ENCODE results near the gene RXYLT1.
A peak's percentile ranks its signal among the peaks of the same experiment; 100 is the strongest.
"Not testable (repeated sequence)": the region's sequence is repeated elsewhere in the genome, so short reads cannot be mapped to it uniquely, and the experiment has no call there.

RXYLT1 gene

DNA sequence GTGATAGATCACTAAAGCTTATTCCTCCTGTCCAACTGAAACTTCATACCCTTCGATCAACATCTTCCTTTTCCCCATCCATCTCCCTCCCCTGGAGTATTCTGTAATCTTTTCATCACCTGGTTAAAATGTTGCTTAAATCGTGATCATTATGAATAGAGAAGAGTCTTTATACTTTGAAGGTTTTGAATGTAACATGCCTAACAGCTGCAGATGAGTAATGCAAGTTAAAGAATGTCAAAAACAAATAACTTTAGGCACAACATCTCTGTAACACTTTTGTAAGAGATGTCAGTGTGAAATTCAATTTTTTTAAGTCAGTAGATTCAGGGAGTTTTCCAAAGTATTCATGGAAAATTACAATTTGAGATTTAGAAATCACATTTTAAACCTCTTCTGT lies 25.0 kb downstream of the RXYLT1 start:
- peak; percentile 21 for DNase-seq

DNA sequence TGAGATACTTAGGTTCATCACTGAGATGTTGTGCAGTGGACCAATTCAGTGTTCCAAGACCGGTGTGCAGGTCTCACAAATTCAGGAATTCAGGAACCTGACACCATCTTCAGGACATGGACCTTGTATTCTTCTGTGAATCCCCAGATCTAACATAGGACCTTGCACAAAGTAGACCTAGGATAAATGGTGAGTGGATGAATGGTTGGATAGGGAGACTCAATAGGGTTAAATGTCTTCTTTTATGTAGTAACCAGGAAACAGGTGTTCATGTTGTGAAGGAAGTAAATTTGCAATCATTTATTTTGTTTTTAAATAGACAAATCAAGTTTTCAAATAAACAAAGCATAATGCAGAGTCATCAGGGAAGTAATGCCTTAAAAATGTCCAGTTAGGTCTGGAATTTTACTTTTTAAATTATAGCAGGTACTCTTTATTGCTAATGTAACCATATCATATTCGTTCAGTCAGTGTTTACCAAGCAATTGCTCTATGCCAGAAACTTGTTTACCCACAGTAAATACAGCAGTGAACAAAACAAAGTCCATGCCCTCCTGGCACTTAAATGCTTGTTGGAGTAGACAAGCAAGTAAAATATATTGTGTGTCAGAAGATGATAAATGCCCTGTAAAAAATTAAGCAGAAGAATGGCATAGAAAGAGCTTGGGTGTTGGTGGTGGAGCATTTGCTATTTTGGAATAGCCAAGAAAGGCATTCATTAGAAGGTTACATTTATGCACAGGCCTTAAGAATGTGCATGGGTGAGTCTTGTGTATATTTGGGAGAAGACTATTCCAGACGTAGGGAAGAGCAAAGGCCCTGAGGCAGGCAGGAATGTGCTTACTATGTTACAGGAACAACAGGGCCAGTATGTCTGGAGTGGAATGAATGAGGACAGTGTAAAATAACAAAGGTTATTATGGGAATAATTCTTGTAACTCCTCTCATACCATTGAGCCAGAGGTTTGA lies 26.3 kb downstream of the RXYLT1 start:
- DNase-seq, result no peak

DNA sequence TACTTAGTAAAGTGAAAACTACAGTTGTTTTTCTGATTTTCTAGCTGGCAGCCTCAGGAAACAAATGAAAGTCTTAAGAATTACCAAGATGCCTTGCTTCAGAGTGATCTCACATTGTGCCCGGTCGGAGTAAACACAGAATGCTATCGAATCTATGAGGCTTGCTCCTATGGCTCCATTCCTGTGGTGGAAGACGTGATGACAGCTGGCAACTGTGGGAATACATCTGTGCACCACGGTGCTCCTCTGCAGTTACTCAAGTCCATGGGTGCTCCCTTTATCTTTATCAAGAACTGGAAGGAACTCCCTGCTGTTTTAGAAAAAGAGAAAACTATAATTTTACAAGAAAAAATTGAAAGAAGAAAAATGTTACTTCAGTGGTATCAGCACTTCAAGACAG lies 28.9 kb downstream of the RXYLT1 start:
- DNase-seq, result peak; percentile 21

DNA sequence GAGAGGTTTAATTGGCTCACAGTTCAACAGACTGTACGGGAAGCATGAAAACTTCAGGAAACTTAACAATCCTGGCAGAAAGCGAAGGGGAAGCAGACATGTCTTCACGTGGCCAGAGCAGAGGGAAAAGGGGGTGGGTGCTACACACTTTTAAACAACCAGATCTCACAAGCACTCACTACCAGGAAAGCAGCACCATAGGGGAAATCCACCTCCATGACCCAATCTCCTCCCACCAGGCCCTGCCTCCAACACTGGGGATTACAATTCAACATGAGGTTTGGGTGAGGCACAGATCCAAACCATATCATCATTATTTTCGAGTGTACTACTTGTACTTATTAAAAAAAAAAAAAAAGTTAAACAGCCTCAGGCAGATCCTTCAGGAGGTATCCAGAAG lies 29.9 kb downstream of the RXYLT1 start:
- DNase-seq, result no peak

DNA sequence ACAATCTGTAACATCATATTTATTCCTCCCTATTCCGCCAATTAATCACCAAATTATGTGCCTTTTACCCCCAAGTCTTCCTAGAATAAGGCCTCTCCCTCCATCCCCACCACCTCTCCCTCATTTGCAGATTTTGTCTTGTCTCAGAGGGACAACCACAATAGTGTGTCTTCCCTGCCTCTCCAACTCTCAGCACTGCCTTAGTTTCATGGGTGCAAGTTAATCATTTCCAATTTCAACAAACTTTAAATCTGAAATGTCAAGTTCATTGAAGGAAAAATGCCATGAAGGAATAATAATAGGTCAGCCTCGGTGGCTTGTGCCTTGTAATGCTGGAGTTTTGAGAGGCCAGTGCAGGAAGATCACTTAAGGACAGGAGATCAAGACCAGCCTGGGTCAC lies 31.6 kb downstream of the RXYLT1 start:
- DNase-seq, result no peak

DNA sequence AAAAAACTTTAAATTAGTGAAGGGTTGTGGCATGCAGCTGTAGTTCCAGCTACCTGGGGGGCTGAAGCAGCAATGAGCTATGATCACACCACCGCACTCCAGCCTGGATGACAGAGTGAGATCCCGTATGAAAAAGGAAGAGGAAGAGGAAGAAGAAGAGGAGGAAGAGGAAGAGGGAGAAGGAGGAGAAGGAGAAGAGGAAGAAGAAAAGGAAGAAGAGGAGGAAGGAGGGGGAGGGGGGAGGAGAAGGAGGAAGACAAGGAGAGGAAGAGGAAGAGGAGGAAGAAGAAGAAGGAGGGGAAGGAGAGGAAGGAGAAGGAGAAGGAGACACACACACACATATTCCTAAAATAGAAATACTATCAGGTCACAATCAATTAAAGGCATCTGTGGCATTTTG lies 32.0 kb downstream of the RXYLT1 start:
- DNase-seq, result no peak

DNA sequence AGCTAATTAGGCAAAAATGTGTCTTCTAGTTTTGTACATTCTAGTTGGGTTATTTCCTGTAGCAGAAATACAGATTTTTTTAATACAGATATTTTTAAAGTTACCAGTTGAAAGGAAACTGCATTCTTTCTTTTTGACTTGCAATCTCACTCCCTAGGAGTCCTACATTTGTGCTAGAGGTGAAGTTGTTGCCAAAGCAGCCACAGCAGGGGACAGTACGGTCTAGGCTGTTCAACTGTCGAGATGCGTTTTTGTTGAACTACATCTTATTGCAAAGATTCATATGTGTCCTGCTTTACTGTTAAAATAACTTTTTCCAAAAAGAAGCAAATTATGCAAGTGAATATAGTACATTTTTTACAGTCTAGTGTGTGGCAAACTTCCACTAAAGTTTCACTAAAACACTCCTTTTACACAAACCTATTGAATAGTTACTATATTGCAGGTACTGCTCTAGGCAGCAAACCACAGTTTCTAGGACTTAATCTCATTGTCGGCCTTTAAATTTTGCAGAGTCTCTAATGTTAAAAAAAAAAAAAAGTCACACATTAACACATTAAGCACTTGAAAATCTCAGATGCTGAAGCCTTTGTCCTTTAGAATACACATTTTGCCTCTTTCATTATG lies 34.5 kb downstream of the RXYLT1 start:
- DNase-seq, result peak; percentile 30

DNA sequence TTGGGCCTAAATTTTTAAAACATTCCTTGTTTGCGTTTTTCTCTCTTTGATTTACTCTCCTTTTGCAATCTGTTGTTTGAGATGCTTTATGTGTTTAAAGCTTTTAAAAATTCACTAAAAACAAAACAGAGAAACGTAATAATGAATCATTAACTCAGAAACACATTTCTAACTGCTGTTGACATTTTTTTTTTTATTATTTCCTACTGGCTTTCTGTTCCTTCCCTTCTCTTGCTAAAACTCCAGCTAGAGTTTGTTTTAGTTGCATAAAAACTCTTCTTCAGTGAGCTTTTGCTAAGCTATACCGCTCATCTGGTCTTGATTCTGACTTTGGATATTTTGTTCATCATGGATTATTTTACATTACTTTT lies 35.8 kb downstream of the RXYLT1 start:
- DNase-seq, result no peak

DNA sequence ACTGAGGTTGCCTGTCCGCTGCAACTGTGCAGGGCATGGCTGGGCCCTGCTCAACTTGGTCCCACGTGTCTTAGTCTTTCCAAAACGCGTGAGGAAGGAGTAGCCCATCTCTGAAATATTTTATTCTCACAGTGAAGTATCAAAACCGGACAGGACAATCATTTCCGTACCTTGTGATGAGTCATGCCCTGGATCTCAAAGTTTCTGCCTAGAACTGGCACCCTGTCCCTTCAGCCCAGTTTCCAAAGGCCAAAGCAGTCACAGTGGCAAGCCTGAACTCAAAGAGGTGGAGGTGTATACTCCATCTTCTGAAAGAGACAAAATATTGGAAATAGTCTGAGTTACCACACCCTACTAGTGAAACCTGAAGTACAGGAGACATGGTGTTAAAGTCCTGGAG lies 36.3 kb downstream of the RXYLT1 start:
- no peak for DNase-seq

DNA sequence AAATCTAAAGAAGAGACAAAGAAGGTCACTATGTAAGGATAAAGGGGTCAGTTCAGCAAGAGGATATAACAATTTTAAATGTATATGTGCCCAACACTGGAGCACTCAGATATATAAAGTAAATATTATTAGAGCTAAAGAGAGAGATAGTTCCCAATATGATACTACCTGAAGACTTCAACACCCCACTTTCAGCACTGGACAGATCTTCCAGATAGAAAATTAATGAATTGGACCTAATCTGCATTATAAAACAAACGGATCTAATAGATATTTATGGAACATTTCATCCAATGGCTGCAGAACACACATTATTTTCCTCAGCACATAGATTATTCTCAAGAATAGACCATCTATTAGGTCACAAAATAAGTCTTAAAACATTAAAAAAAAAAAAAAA lies 40.7 kb downstream of the RXYLT1 start:
- no peak for DNase-seq

DNA sequence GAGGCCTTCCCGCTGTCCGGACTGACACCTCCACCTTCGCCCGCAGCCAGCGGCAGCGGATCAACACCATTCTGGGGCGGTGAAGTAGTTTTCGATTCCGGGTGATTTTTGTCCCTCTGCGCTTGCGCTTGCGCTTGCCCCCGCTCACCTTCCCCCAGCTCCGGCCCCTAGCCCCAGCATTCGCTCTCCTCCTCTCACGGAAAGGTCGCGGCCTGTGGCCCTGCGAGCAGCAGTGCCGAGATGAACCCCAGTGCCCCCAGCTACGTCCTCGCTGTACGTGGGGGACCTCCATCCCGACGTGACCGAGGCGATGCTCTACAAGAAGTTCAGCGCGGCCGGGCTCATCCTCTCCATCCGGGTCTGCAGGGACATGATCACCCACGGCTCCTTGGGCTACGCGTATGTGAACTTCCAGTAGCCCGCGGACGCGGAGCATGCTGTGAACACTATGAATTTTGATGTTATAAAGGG lies 42.1 kb downstream of the RXYLT1 start:
- peak; percentile 47 for DNase-seq

DNA sequence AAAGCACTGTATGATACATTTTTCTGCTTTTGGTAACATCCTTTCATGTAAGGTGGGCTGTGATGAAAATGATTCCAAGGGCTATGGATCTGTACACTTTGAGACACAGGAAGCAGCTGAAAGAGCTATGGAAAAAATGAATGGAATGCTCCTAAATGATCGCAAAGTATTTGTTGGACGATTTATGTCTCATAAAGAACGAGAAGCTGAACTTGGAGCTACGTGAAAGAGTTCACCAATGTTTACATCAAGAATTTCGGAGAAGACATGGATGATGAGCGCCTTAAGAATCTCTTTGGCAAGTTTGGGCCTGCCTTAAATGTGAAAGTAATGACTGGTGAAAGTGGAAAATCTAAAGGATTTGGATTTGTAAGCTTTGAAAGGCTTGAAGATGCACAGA lies 42.6 kb downstream of the RXYLT1 start:
- peak; percentile 67 for DNase-seq

DNA sequence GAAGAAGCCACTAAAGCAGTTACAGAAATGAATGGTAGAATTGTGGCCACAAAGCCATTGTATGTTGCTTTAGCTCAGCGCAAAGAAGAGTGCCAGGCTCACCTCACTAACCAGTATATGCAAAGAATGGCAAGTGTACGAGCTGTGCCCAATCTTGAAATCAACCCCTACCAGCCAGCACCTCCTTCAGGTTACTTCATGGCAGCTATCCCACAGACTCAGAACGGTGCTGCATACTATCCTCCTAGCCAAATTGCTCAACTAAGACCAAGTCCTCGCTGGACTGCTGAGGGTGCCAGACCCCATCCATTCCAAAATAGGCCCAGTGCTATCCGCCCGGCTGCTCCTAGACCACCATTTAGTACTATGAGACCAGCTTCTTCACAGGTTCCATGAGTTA lies 43.3 kb downstream of the RXYLT1 start:
- DNase-seq, result no peak

DNA sequence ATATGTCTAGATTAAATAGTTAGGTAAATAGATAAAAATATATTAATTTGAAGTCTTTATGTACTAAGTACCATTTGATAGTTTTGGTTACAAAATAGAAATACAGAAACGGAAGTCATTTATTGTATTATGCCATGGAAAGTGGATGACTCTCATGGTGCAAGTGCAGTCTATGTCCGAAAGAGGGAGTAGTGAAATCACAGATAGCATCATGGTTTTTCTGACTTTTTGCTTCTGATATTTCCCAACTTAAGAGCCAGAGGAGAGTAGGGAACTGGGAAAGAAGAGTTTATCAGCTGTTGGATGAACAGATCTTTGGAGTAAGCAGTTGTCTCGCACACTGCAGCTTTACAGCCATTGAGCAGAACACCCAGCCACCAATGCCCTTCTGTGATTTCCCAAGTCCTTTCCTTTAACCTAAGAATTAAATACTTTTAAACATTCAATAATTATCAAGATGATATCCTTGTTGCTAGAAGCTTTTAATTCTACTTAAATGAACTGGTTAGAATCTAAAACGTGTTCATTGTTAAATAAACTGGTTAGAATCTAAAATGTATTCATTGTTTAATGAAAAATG lies 46.4 kb downstream of the RXYLT1 start:
- DNase-seq, result peak; percentile 62

DNA sequence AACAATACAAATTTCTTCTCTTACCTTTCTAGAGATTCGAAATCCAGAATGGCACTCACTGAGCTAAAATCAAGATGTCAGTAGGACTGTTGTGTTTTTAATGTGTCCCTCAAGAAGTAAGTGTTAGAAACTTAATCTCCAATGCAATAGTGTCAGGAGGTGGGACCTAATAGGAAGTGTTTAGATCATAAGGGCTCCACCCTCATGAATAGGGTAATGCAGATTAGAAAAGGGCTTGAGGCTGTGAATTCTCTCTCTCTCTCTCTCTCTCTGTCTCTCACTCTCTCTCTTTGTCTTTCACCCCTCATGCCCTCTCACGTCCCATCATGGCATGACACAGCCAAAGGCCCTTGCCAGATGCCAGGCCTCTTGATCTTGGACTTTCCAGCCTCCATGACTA lies 49.2 kb downstream of the RXYLT1 start:
- no peak for DNase-seq

DNA sequence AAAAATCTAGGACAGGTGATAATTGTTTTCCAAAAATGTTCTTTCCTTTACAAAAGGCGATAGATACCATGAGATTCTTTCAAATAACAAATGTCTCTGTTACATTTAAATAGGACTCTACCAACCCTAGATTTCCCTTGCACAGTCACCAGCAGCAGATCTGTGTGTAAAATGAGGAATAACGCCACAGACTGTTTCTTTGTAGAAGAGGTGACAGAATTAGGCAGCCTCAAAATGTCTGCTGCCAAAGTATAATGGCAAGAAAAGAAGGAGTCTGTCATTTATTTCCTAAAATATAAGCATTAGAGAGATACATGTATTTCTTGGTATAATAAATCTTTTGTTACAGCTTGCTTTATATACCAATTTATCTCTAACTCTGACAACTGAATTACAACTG lies 56.3 kb downstream of the RXYLT1 start:
- DNase-seq, result no peak

DNA sequence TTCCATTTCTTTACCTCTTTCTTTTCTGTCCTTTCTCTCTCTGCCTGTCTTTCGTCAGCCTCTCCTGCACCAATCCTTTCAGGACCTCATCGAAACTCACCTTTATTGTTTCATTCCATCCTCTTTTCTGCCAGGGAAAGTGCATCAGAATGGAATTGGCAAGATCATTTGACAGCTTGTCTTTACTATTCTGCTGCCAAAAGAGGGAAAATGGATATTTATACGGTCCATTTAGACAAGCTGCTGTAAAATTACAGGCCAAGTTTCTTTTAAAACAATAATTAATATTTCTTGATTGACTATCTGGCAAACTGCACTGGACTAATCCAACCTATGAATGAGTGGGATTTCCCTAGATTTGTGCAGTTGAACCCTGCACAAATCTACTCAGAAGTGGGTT lies 57.2 kb downstream of the RXYLT1 start:
- DNase-seq, result no peak

DNA sequence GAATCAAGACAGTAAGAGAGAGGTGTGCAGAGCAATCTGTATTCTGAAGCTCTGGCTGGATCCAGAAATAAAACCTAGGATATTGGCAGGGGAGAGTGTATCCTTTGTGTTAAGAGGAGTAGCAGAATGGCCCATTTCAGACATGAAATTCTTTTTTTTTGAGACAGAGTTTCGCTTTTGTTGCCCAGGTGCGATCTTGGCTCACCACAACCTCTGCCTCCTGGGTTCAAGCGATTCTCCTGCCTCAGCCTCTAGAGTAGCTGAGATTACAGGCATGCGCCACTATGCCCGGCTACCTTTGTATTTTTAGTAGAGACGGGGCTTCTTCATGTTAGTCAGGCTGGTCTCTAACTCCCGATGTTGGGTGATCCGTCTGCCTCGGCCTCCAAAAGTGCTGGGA lies 58.7 kb downstream of the RXYLT1 start:
- DNase-seq, result no peak

DNA sequence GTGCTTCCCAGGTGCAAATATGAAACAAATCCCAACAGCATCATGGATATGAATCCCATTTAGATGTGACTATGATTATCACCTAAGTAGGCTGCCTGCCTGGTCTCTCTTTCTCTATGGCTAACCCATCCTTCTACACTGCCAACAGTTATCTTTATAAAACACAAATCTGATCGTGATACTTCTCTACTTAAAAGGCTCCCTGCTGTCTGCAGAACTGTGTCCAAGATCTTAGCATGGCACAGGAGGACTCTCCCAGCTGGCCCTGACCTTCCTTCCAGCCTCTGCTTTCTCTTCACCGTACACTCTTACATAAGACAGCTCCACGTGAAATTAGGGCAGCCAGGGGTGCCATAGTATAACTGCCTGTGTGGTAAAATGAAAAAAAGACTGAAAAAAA lies 61.3 kb downstream of the RXYLT1 start:
- DNase-seq, result no peak

DNA sequence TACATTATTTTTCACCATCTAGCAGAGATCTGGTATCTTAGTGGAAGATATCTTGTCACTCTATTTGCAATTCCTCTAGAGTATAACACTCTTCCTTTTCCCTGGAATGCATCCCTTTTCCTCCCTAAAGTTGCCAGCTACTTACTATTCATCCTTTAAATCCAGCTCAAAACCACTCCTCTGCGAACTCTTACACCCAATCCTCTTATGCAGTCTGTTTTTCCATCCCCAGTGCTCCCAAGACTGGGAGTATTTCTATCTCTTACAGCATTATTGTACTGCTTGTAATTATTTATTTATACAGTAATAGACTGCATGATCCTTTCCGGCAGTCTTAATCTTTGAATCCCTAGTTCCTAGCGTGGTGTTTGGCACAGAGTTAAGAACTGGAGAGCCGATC lies 61.9 kb downstream of the RXYLT1 start:
- no peak for DNase-seq

DNA sequence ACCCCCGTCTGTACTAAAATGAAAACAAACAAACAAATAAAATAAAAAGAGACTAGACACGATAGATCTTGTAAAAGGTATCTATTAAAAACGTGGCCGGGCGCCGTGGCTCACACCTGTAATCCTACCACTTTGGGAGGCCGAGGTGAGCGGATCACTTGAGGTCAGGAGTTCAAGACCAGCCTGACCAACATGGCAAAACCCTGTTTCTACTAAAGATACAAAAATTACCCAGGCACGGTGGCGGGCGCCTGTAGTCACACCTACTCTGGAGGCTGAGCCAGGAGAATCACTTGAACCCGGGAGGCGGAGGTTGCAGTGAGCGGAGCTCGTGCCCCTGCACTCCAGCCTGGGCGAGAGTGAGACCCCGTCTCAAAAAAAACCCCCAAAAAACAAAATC lies 63.0 kb downstream of the RXYLT1 start:
- not testable (repeated sequence) for DNase-seq

DNA sequence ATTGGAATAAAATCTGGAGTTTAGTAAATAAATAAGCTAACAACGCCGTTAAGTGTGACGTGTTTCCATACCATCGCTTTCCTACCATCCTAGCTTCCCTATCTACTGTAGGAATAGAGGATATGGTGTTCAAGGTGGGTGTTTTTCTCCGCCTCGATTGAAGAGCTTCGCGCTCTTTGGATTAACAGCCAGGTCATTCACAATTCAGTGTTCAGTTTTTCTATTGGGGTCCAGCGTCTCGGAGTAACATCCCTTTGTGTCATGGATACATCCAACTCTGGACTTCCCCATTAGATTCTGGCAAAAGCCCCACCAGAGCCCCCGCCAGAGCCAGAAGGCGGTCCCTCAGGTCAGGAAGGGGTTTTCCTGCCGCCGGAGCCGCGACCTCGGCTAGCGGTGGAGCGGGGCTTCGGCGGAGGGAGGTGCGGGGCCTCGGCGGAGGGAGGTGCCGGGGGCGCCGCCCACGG lies 63.6 kb downstream of the RXYLT1 start:
- no peak for DNase-seq

DNA sequence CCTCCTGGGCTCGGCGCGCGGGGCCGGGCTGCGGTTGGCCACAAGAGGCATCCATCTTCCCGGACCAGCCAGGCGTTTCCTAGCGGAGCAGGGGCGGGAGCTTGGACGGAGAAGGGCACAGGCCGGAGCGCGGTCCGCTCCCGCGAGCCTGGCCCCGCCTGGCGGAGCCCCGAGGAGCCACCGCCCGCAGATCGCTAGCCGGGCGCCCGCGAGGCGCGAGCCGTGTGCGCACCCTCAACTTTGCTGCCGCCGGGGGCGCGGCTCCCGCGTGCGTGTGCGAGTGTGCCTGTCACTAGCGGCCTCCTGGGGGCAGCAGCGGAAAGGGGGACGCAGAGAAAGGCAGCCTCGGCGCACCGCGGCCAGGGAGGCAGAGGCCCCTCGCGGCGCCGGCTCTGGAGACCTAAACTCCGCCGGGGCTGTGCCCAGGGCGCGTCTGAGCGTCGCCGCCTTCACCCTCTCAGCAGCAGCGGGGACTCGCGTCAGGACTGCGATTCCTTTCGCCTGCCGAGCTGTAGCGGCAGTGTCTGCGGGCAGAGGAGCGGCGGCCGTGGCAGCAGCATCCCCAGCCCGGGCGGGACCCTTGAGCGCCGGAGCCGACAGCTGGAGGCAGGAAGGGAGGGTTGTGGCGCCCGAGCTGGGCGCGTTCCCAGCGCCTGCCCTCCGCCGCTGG lies 64.1 kb downstream of the RXYLT1 start:
- peak; percentile 96 for DNase-seq
